Activated T-helper 1 cell treated with anti-CD3 and anti-CD28 coated beads, Interleukin-2, amount 50 U/mL, for 16 hours (primary cell): ENCODE measurements around the gene DLG2.

Experiments used
- DNase-seq, 2 donors: peaks; one replicate each; pipeline ENCODE4 v3.0.0-alpha.2; 2020; ENCODE audit warnings: low read depth in 1 of 2, low spot score in 1 of 2

The DLG2 gene

GRCh38 chr11:84056653-84057376 lies 1570.3 kb downstream of the DLG2 start:
- DNase-seq: no peak

GRCh38 chr11:84045146-84045545 lies 1582.0 kb downstream of the DLG2 start:
- no peak for DNase-seq

- DNase-seq: no peak
Measured at GRCh38 chr11:84044706-84045105, 1582.4 kb downstream of the DLG2 start.

DNA sequence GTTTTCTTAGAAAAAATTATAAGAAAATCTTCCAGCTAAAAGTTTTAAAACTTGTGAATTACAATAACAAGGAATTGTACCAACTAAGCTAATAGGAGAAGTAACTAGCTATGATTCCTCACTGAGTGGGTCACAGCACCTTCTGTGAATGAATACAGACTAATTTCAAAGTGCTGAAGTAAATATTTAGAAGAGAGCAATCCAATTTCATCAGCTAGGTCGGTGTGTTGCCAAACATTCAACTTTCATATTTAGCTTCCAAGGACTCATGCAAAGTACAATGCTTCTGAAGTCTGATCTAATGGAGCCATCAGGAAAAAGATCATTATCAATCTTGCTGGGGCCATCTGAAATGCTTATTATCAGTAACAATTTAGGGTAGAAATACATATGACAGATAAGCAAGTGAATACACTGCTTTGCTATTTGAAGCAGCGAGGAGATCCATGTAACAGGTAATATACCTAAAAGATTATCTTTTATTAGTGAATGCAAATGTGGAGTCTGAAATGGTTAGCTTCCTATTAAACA lies 1590.4 kb downstream of the DLG2 start:
- no peak for DNase-seq

GRCh38 chr11:84035645-84036044 lies 1591.5 kb downstream of the DLG2 start:
- no peak for DNase-seq

DNA sequence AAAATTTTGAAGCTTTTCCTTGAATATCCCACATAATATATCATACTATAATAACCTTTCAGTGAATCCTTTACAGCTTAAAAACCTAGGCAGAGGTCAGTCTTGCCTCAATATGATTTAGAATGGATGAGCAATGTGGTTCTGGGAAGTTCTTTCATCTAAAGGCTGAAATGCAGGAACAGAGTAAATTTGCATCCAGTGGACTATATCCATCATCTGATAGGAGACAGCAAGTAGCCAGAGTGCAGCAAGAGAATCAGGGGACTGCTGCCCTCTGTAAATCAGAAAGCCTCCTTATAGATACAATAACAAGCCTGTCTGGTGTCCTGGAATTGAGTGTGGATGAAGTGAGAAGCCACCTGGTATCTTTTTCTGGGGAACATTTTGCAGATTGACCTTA lies 1592.7 kb downstream of the DLG2 start:
- DNase-seq: no peak

GRCh38 chr11:84024266-84024665 lies 1602.9 kb downstream of the DLG2 start:
- no peak for DNase-seq

DNA sequence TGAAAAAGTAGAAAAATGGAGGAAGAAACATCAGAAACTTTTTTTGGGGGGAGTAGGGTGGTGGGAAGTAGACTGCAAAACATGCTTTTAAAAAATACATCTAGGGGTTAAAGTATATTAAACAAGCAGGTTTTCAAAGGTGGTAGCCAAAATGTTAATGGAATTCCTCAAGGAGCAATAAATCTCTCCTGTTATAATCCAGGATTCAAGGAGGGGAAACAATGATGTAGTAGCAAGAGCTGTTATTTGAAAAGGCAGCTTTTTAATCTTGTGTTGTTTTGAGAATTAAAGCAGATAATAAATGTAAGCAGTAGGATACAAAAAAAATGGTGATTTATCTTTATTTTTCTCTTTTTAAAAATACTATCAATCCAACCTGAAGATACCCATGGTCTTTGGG lies 1604.4 kb downstream of the DLG2 start:
- DNase-seq: no peak

GRCh38 chr11:84022201-84022600 lies 1604.9 kb downstream of the DLG2 start:
- DNase-seq: no peak

GRCh38 chr11:84021291-84021690 lies 1605.9 kb downstream of the DLG2 start:
- DNase-seq: no peak

DNA sequence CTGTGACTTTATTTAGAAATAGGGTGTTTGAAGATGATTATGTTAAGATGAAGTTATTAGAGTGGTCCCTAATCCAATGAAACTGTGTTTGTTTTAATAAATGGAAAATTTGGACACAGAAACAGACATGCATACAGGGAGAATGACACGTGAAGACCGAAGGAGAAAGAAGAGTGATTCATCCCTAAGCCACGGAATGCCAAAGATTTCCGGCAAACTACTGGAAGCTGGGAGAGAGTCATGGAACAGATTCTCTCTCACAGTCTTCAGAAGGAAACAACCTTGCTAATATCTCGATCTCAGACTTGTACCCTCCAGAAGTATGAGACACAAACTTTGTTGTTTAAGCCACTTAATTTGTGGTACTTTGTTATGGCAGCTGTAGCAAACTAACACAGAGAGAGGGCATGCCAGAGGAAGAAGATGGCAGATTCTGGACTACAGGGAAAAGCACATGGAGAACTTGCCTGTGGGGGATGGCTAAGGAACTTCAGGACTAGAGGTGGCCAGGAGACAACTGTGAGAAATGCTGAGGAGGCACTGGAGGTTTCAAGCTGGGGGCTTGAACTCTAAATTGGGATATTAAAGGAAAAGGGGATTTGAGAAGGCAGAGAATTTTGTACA lies 1607.5 kb downstream of the DLG2 start:
- no peak for DNase-seq

GRCh38 chr11:84014539-84014938 lies 1612.6 kb downstream of the DLG2 start:
- no peak for DNase-seq

DNA sequence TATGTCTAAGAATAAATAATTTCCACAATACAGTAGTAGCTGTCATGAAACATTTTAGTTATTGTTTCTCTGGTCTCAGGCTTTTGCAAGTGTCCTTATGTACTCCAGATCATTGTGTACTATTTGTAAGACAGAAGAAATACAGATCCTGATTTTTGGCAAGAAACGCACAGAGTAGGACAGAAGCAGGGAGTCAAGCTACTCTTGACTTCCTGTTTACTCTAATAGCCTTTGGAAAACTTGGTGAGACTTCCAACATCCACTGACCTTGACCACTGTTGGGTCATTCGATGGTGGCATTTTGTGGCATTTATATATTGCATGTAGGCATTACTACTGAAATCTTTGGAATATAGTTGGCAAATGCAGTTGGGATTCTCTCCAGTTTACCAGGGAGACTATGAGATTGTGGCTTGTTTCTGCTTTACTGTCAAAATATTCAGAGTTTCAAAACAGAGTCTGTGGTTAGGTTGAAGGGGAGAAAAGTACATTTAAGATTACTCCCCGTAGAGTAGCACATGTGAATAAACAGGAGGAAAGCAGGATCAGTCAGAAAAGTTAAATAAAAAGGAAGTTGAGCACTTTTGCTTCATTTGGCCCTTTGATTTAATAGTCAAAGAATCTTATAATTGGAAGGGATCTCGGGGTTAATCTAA lies 1614.8 kb downstream of the DLG2 start:
- no peak for DNase-seq

DNA sequence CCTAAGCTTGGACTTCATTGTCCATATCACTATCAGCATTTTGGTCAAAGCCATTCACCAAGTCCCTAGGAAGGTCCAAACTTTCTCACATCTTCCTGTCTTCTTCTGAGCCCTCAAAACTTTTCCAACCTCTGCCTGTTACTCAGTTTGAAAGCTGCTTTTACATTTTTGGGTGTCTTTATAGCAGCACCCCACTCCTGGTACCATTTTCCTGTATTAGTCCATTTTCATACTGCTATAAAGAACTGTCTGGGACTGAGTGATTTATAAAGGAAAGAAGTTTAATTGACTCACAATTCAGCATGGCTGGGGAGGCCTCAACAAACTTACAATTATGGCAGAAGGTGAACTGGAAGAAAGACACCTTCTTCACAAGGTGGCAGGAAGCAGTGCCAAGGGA lies 1624.0 kb downstream of the DLG2 start:
- DNase-seq: no peak

GRCh38 chr11:83998921-83999320 lies 1628.2 kb downstream of the DLG2 start:
- no peak for DNase-seq

- no peak for DNase-seq
Measured at GRCh38 chr11:83990160-83990733, 1636.9 kb downstream of the DLG2 start.

- no peak for DNase-seq
Measured at GRCh38 chr11:83982825-83983224, 1644.3 kb downstream of the DLG2 start.

GRCh38 chr11:83979593-83979992 lies 1647.6 kb downstream of the DLG2 start:
- no peak for DNase-seq

DNA sequence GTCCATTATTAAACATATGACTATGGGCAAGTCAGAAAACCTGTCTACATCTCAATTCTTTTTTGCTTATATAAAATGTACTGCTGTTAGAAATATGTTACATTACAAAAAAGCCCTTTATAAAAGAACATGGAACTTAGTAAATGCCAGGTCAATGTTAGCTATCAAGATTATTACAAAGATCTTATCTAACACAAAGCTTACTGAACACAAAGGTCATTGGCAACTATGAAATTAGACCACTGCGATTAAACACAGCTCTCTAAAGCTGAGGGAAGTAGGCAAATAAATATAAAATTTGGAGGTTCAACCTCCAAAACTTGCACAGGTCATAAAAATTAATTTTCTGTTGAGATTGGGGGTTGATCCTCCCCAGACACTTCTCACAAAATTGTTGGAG lies 1648.2 kb downstream of the DLG2 start:
- no peak for DNase-seq

DNA sequence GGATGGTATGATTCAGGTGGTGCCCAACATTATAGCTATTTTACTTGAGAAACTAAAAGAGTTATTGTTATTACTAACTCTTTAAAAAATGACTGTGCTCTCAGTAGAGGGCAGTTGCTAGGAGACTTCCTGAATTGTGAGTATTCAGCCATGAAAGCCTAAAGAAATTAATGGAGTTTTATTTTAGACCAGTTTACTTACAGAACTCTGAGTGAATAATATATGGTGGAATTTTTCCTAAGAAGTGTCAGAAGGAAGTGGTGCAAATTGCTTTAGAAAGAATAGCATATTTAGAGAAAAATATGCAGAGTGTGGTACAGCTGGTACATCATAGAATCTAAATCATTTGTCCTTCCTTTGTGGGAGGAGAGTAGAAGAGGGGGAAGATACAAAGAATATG lies 1651.1 kb downstream of the DLG2 start:
- no peak for DNase-seq

GRCh38 chr11:83972536-83972935 lies 1654.6 kb downstream of the DLG2 start:
- no peak for DNase-seq

GRCh38 chr11:83971063-83971462 lies 1656.1 kb downstream of the DLG2 start:
- no peak for DNase-seq
